GM12872 (cell line): ENCODE results near the gene CSTB.

Source experiments
- TF ChIP-seq, protein P1 (sequence below): IDR thresholded peaks from 3 replicates; pipeline ENCODE4 v1.5.1; 2011; ENCODE audit warnings: low read depth, mild to moderate bottlenecking, low read length, moderate library complexity; ENCODE audit not compliant: insufficient read depth

CSTB gene

DNA sequence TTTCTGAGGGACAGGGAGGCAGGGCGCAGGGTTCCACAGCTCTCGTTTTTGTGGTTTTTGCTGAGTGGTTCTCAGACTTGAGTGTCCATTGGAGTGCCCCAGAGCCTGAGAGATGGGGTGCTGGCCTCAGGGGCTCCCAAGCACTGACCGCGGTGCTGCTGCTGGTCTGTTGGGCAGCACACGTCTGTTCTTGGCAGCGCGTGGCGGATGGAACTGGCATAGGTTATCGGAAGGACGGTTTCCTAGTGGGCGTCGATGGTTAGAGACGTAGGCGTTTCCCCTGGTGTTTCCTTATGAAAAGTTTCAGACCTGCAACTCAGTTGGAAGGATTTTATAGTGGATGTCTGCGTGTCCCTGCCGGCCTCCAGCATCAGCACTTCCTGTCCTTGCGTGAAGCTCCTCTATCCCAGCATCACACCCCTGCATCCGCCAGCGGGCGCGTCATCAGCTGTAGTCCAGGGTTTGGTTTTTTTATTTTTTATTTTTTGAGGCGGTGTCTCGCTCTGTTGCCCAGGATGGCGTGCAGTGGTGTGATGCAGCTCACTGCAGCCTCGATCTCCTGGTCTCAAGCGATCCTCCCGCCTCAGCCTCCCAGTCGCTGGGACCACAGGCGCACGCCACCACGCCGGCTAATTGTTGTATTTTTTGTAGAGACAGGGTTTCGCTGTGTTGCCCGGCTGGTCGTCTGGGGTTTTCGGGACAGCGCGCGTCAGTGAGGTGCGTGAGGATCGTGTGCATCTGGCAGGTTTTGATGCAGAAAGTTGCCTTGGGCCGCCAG lies 25.1 kb upstream of the CSTB start:
- TF ChIP-seq, protein P1, sequence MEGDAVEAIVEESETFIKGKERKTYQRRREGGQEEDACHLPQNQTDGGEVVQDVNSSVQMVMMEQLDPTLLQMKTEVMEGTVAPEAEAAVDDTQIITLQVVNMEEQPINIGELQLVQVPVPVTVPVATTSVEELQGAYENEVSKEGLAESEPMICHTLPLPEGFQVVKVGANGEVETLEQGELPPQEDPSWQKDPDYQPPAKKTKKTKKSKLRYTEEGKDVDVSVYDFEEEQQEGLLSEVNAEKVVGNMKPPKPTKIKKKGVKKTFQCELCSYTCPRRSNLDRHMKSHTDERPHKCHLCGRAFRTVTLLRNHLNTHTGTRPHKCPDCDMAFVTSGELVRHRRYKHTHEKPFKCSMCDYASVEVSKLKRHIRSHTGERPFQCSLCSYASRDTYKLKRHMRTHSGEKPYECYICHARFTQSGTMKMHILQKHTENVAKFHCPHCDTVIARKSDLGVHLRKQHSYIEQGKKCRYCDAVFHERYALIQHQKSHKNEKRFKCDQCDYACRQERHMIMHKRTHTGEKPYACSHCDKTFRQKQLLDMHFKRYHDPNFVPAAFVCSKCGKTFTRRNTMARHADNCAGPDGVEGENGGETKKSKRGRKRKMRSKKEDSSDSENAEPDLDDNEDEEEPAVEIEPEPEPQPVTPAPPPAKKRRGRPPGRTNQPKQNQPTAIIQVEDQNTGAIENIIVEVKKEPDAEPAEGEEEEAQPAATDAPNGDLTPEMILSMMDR: no peak

DNA sequence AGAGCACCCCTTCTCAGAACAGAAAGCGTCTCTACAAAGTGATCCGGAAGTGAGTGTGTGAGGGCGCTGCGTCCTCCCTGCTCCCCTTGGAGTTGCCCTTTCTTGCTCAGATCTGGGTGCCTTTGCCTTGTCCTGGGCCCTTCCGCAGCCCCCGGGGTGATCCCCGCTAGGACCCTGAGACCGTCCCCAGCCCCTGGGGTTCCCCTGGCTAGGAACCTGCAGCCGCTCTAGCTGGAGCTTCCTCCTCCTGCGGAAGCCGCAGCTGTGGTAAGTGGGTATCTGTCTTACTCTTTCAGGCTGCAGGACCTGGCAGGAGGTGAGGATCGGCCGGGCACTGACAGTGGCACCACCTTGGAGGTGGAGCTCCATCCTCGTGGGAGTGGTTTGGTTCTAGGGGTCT lies 24.5 kb upstream of the CSTB start:
- TF ChIP-seq, protein P1: no peak

GRCh38 chr21:43800124-43800523 lies 24.0 kb upstream of the CSTB start:
- TF ChIP-seq, protein P1: no peak

DNA sequence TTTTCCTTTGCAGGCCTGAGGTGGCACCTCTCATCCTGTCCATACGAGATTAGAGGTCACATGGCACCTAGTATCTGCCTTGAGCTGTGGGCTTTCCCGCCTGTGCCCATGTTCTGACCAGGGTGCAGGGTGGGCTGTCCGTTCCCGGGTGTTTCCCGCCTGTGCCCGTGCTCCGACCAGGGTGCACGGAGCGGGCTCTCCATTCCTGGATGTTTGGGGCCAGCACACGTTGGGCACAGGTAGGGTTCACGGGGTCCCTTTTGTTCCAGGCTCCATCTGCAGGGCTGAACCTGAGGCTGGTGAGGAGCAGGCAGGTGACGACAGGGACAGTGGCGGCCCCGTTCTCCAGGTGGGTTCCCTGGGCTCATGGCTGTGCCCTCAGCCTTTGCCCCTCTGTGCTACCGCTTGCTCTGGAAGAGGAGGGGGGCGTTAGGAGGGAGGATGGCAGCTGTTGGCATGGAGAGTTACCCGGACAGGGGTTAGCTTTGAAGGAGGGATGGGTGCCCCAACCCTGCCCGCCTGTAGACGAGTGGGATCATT lies 23.3 kb upstream of the CSTB start:
- TF ChIP-seq, protein P1: no peak

- TF ChIP-seq, protein P1: no peak
These were observed 22.0 kb upstream of the CSTB start for GRCh38 chr21:43797925-43798715.

DNA sequence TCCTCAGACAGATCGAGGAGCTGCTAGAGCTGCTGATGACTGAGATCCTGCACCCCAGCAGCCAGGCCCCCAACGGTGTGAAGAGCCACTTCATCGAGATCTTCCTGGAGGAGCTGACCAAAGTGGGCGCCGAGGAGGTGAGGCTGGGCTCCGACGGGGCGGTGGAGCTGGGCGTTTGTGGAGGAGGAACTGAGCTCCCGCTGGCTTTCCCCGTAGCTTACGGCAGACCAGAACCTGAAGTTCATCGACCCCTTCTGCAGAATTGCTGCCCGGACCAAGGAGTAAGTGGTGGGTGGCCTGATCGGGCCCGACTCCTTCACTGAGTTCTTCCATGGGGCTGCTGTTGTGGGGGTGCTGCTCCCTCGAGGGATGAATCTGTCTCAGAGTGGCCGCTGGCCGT lies 21.3 kb upstream of the CSTB start:
- TF ChIP-seq, protein P1: no peak

DNA sequence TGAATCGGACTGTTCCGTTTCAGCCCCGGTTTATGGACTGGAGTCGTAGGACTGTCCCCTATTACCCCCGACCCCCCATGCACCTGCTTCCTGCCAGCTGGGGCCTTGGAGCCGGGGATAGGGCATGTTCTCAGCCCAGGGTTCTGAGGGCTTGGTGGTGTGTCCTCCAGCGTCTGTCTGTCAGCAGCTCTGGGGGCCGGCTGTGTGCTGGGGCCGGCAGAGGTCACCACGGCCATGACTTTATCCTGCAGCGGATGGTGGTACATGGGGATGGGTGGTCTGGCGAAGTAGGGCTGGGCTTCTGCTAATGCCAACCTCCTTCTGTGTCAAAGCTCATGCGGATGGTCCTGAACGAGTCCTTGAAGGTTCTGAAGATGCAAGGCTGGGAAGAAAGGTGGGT lies 18.7 kb upstream of the CSTB start:
- TF ChIP-seq, protein P1: no peak
